ENCODE data around the gene ZGPAT.
"Not testable (repeated sequence)": the region's sequence is repeated elsewhere in the genome, so short reads cannot be mapped to it uniquely, and the experiment has no call there.

ZGPAT gene

GRCh38 chr20:63668351-63668750 lies 39.5 kb upstream of the ZGPAT start:
- Mint-ChIP-seq H3K27me3 (no peaks in the 10 kb centered on the region), H3K9me3 (no peaks in the 10 kb centered on the region), H3K27ac (no peak overlapping the region), H3K4me1 (no peaks in the 10 kb centered on the region), H3K4me3 (no peak overlapping the region), H3K36me3 (peaks cover 16% of the 10 kb centered on the region)
- no peak for DNase-seq
- CTCF ChIA-PET = interaction anchor here (1.2 kb wide), 1 partner anchor 10 kb away, joined by 4 read pairs; the partner anchor contains the start of gene RTEL1

DNA sequence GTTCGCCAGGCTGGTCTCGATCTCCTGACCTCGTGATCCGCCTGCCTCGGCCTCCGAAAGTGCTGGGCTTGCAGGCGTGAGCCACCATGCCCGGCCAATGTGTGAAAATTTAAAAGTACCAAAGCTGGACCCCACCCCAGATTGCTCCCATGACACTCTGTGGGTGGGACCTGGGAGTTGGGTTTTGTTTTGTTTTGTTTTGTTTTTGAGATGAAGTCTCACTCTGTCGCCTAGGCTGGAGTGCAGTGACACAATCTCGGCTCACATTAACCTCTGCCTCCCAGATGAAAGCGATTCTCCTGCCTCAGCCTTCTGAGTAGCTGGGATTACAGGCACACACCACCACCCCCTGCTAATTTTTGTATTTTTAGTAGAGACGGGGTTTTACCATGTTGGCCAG lies 36.1 kb upstream of the ZGPAT start:
- H3K27me3 Mint-ChIP-seq, H3K9me3 Mint-ChIP-seq, CTCF ChIA-PET, H3K4me1 Mint-ChIP-seq, H3K4me3 Mint-ChIP-seq, H3K27ac Mint-ChIP-seq, DNase-seq: not testable (repeated sequence)
- H3K36me3 Mint-ChIP-seq = peaks cover 20% of the 10 kb centered on the region

DNA sequence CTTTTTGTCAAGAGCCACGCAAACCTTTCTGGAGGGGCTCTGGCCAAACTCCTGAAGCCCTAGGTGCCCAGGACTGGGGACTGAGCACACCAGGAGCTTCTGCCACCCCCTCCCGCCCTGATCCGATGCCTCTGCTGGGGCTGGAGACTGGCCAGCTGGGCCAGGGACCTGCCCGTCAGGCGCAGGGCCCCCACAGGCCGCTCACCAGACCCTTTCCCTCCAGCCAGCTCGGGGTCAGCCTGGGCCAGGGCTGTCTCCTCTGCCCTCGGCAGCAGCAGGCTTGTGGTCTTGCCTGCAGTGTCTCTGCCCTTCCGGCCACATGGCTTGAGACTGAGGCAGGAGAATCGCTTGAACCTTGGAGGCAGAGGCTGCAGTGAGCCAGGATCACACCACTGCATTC lies 35.2 kb upstream of the ZGPAT start:
- Mint-ChIP-seq H3K4me1 (no peaks in the 10 kb centered on the region), H3K4me3 (no peak overlapping the region), H3K27ac (peak overlapping the region; percentile 24), H3K9me3 (no peaks in the 10 kb centered on the region), H3K36me3 (peaks cover 23% of the 10 kb centered on the region), H3K27me3 (no peaks in the 10 kb centered on the region)
- DNase-seq = no peak
- CTCF ChIA-PET = no interaction called here

DNA sequence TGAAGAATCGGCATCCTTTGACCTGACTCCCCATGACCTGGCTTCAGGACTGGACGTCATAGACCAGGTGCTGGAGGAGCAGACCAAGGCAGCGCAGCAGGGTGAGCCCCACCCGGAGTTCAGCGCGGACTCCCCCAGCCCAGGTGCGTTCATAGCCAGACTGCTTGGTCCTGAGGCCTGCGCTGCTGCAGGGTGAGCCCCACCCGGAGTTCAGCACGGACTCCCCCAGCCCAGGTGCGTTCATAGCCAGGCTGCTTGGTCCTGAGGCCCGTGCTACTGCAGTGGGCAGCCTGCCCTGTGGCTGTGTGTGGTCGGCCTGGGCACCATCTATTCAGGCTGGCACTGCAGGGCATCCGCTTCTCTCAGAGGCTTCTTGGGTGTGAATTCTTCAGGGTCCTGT lies 33.9 kb upstream of the ZGPAT start:
- no peak for DNase-seq
- H3K4me1 Mint-ChIP-seq = no peaks in the 10 kb centered on the region
- no peak overlapping the region for H3K27ac Mint-ChIP-seq
- H3K4me3 Mint-ChIP-seq = no peak overlapping the region
- CTCF ChIA-PET = no interaction called here
- no peaks in the 10 kb centered on the region for H3K9me3 Mint-ChIP-seq
- no peaks in the 10 kb centered on the region for H3K27me3 Mint-ChIP-seq
- peaks cover 17% of the 10 kb centered on the region for H3K36me3 Mint-ChIP-seq

- CTCF ChIA-PET = no interaction called here
- no peaks in the 10 kb centered on the region for H3K9me3 Mint-ChIP-seq
- DNase-seq = no peak
- peak overlapping the region; percentile 19 for H3K27ac Mint-ChIP-seq
- H3K36me3 Mint-ChIP-seq = peaks cover 12% of the 10 kb centered on the region
- no peaks in the 10 kb centered on the region for H3K27me3 Mint-ChIP-seq
- H3K4me3 Mint-ChIP-seq = no peak overlapping the region
- no peaks in the 10 kb centered on the region for H3K4me1 Mint-ChIP-seq
Measured at GRCh38 chr20:63675681-63676368, 32.0 kb upstream of the ZGPAT start.

GRCh38 chr20:63678071-63678470 lies 29.8 kb upstream of the ZGPAT start:
- Mint-ChIP-seq H3K36me3 (peaks cover 10% of the 10 kb centered on the region), H3K27ac (no peak overlapping the region), H3K9me3 (no peaks in the 10 kb centered on the region), H3K27me3 (no peaks in the 10 kb centered on the region), H3K4me3 (no peak overlapping the region), H3K4me1 (no peaks in the 10 kb centered on the region)
- DNase-seq = no peak
- CTCF ChIA-PET = no interaction called here

DNA sequence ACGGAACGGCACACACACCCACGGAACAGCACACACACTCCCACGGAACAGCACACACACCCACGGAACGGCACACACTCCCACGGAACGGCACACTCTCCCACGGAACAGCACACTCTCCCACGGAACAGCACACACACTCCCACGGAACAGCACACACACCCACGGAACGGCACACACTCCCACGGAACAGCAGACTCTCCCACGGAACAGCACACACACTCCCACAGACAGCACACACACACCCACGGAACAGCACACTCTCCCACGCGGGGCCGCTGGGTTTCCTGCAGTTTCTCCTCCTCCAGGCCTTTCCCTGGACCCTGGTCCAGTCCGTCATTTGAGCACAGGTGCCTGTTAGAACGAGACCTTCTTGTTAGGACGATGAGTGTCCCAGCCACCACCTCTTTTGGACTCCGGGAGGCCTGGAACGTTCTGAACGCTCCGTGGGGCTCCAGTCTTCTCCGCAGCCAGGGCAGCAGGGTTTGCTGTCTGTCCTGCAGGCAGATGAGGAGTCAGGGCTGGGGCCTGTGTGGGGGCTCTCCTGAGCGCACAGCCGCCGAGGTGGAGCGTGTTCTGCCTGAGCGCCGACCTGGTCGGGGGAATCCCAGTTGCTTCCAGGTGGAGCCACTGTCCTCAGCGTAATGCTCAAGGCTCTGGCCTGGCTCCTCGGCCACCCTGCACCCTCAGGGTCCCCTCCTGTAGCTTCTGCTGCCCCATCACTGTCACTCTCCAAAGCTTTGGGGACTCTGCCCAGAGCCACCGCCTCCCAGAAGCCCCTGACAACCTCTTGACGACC lies 29.0 kb upstream of the ZGPAT start:
- peaks cover 8% of the 10 kb centered on the region for H3K36me3 Mint-ChIP-seq
- DNase-seq = no peak
- H3K27ac Mint-ChIP-seq = no peak overlapping the region
- CTCF ChIA-PET = no interaction called here
- H3K27me3 Mint-ChIP-seq = no peaks in the 10 kb centered on the region
- no peak overlapping the region for H3K4me3 Mint-ChIP-seq
- H3K9me3 Mint-ChIP-seq = no peaks in the 10 kb centered on the region
- H3K4me1 Mint-ChIP-seq = no peaks in the 10 kb centered on the region

- H3K27ac Mint-ChIP-seq = no peak overlapping the region
- no peak for DNase-seq
- no peaks in the 10 kb centered on the region for H3K9me3 Mint-ChIP-seq
- H3K36me3 Mint-ChIP-seq = peaks cover 8% of the 10 kb centered on the region
- CTCF ChIA-PET = no interaction called here
- H3K4me1 Mint-ChIP-seq = no peaks in the 10 kb centered on the region
- H3K27me3 Mint-ChIP-seq = no peaks in the 10 kb centered on the region
- H3K4me3 Mint-ChIP-seq = no peak overlapping the region
Measured at GRCh38 chr20:63679799-63680305, 28.0 kb upstream of the ZGPAT start.

DNA sequence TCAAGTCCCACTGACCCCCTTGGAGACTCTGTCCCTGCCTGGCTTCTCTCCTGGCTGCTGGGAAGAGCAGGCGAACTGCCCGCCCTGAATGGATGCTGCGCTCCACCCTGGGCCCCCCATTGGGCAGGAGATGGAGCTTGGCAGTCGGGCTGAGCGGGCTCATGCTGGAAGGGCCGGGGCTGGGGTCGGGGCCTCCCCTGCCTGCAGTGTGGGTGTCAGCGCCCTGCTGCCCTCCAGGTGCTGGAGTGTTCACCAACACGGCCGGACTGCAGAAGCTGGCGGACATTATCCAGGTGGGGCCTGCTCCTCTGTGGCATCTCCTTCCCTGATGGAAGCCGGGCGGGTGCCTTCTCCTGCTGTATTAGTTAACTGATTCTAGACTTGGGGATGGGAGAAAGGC lies 27.4 kb upstream of the ZGPAT start:
- no peak overlapping the region for H3K4me3 Mint-ChIP-seq
- DNase-seq = no peak
- no peak overlapping the region for H3K27ac Mint-ChIP-seq
- H3K9me3 Mint-ChIP-seq = no peaks in the 10 kb centered on the region
- no peaks in the 10 kb centered on the region for H3K4me1 Mint-ChIP-seq
- H3K36me3 Mint-ChIP-seq = peaks cover 8% of the 10 kb centered on the region
- no peaks in the 10 kb centered on the region for H3K27me3 Mint-ChIP-seq
- CTCF ChIA-PET = no interaction called here

GRCh38 chr20:63680857-63681608 lies 26.8 kb upstream of the ZGPAT start:
- peak overlapping the region; percentile 72 for H3K27ac Mint-ChIP-seq

DNA sequence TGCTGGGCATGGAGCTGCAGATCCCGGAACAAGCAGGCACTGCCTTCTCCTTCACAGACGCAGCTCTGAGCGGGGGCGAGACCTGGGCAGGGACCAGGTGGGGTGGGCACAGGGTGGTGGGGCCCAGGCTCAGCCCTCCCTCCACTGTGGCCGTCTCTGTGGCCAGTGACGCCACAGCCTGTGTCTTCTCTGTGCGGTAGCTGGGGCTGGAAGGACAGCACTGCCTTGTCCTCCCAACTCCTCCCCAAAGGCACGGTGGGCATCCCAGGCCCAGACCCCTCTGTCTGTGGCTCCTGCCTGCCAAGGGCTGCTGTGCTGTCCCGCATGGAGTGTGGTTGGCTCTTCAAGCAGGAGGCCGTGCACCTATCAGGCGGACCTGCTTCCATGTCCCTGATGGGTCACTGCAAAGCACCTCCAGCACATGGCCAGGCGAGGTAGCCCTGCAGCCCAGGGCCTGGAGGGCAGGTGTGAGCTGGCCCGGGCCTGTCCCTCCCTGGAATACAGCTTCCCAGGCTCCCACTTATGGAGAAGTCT lies 26.2 kb upstream of the ZGPAT start:
- Mint-ChIP-seq H3K27me3 (no peaks in the 10 kb centered on the region), H3K4me3 (no peak overlapping the region), H3K27ac (no peak overlapping the region), H3K4me1 (peaks cover 2% of the 10 kb centered on the region), H3K36me3 (peaks cover 4% of the 10 kb centered on the region), H3K9me3 (no peaks in the 10 kb centered on the region)
- CTCF ChIA-PET = no interaction called here
- no peak for DNase-seq

More at GRCh38 chr20:63680857-63681608, 26.8 kb upstream of the ZGPAT start:
- Mint-ChIP-seq H3K4me3 (no peak overlapping the region), H3K36me3 (peaks cover 4% of the 10 kb centered on the region), H3K27me3 (no peaks in the 10 kb centered on the region), H3K4me1 (no peaks in the 10 kb centered on the region), H3K9me3 (no peaks in the 10 kb centered on the region)
- CTCF ChIA-PET = no interaction called here
- DNase-seq = no peak

- no peak overlapping the region for H3K27ac Mint-ChIP-seq
- H3K36me3 Mint-ChIP-seq = no peaks in the 10 kb centered on the region
- H3K9me3 Mint-ChIP-seq = no peaks in the 10 kb centered on the region
- H3K27me3 Mint-ChIP-seq = no peaks in the 10 kb centered on the region
- CTCF ChIA-PET = no interaction called here
- no peak for DNase-seq
- peaks cover 8% of the 10 kb centered on the region for H3K4me1 Mint-ChIP-seq
- no peak overlapping the region for H3K4me3 Mint-ChIP-seq
Measured at GRCh38 chr20:63682384-63683139, 25.3 kb upstream of the ZGPAT start.

- Mint-ChIP-seq H3K9me3 (no peaks in the 10 kb centered on the region), H3K27ac (peak overlapping the region; percentile 42), H3K4me1 (peaks cover 9% of the 10 kb centered on the region), H3K36me3 (no peaks in the 10 kb centered on the region), H3K27me3 (no peaks in the 10 kb centered on the region), H3K4me3 (no peak overlapping the region)
- CTCF ChIA-PET = no interaction called here
- no peak for DNase-seq
Measured at GRCh38 chr20:63685269-63686026, 22.4 kb upstream of the ZGPAT start.
